Activated CD8-positive, alpha-beta memory T cell treated with anti-CD3 and anti-CD28 coated beads, Interleukin-2, amount 50 U/mL, for 1 hour (primary cell): Measurements from ENCODE around the gene ZSCAN26.

Experiments
- DNase-seq: peaks from one replicate; pipeline ENCODE4 v3.0.0-alpha.2; 2020; ENCODE audit errors: extremely low read depth

Gene ZSCAN26

DNA sequence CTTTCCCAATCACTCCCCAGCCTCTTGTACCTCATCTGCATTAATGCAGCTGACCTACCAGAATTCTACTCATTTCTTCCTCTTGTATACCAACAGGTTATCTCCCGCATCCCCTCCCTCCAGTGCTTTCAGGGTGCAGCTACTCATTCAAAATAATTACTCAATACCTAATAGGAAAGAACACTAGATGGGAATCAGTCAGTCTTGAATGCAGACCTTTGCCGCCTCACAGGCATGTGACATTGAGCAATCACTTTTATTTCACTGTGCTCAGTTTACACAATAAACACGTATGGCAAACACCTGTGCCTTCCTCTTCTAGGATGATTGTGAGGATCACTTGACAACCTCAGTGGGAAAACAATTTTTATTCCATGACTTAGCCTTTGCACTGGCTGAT, 55.7 kb downstream of the ZSCAN26 start:
- no peak for DNase-seq

- no peak for DNase-seq
These were observed 57.0 kb downstream of the ZSCAN26 start for GRCh38 chr6:28323813-28324424.

GRCh38 chr6:28326371-28326948, 59.5 kb downstream of the ZSCAN26 start:
- no peak for DNase-seq
